Non-pigmented ciliary epithelial cell (primary cell): Measurements from ENCODE around the gene SETD6.

ENCODE experiments used
- DNase-seq: peaks from one replicate; pipeline ENCODE4 v3.0.0-alpha.2; 2010; ENCODE audit warnings: low read depth

The SETD6 gene

DNA sequence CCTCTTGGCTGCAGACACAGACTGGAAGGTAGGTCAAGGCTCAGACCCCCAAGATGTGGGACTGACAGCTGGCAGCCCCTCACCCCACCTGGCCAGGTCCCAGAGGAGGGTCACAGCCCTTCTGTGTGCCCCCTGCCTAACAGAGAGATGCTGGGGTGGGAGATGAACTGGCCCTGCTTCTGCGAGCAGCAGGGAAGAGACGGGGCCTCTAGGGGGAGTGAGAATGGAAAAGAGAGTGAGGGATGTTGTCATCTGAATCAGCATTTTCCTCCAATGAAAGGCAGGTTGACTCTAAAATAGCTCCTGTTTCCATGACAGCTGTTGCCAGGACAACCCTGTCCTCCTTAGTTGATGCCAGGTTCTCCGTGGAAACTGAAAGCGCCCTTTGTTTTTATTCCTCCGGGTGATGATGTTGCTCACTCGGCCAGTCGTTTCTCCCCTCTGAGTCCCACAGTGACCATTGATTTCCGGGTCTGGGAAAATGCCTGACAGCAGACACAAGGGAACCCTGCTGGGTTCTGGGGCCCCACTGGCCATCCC is 20.3 kb upstream of the SETD6 start:
- DNase-seq: peak; percentile 97

DNA sequence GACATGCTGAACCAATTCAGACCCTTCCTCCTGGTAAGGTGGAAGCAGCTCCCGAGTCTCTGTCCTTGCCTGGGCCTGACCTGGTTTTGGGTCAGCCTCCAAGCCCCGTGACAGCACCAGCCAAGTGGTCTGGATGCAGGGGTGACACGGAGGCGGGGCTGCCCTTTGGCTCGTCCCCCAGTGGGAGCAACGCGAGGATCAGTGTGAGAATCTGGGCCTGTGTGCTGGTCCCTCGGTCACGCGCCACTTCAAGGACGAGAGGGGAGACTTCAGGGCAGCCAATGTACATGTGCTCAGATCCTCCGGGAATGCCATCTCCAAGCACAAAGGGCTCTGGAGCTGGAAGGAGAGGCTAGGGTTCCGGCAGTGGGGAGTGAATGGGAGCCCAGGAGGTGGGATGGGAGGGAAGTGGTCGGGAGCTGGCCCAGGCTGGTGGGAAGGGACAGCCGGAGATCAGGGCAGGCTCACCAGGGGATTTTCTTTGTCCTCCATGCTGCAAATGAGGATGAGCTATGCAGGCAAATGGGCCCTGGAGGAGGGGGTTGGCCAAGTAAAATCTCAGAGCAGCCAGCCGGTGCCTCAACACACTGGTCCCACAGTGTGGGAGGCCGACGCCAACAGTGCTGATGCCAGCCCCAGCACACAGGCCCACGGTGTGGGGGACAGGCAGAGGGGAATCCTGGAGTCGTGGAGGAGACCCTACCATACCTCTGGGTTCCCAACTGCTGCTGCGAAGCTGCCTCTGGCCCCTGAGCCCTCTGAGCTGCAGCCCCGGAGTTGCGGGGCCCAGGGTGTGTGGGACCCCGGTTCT is 19.6 kb upstream of the SETD6 start:
- DNase-seq: no peak

DNA sequence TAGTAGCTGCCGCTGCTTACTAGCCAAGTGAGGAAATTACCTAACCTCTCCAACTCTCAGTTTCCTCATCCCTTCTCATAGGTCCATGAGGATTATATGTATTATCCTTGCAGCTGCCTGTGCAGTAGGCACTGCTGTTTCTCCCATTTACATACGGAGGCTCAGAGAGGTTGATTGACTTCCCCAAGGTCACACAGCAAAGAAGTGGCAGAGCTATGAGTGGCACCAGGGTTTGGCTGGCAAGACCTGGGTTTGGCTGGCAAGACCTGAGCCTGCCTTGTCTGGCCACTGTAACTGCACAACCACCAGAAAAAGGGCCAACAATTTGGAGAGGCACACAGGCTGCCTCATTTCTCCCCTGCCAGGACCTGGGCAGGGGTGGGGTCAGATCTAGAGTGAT is 17.8 kb upstream of the SETD6 start:
- DNase-seq: no peak

DNA sequence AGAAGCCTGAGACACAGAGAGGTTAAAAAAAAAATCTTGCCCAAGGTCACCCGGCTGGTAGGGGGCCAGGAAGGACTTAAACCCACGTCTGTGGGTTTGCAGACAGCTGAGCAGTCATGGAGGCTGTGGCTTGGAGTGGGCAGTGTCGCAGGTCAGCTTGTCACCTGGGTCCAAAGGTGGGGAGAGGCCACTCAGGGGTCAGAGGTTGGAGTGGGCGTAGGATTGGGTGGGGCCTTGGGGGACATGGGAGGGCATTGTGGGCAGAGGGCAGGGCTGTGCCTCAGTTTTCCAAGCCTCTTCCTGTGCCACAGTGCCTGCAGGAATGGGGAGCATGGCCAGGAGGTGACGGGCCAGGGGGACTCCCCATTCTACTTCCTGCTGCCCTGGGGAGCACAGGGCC is 17.4 kb upstream of the SETD6 start:
- no peak for DNase-seq

DNA sequence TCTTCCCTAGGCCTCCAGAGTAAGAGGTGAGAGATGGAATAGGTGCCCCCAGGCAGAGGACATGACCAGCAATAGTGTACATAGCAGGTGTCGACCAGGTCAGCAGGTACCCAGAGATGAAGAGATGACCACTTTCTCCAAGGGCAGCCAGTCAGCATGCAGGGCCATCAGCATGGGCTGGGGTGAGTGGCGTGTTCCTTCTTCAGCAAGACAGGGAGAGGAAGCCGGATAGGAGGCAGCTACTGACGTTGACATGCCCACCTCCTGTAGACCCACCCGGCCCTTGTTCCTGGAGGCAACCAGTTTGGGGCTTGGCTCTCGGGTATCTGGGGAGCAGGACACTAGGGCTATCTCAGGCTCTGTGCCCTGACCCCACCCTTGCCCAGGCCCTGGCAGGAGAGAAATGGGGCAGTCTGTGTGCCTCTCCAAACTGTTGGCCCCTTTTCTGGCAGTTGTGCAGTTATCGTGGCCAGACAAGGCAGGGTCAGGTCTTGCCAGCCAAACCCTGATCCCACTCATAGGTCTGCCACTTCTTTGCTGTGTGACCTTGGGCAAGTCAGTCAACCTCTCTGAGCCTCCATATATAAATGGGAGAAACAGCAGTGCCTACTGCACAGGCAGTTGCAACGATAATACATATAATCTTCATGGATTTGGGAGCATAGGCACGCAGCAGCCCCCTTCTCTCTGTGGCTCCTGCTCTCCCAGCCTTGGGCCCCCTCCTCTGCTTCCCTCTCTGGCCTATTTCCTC is 16.8 kb upstream of the SETD6 start:
- DNase-seq: no peak

DNA sequence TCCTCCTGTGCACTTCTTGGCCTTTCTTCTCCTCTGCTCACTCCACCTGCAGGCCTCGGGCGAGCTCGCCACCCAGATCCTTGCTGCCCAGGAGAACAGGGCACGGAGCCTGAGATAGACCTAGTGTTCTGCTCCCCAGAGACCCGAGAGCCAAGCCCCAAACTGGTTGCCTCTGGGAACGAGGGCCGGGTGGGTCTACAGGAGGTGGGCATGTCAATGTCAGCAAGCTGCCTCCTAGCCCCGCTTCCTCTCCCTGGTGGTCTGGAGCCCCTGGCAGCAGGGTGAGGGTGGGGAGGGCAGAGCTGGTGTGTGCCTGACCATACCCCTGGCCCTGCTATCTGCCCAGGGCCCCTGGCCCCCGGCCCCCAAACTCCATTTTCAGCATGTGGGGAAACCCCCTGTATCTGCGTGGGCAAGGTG is 16.2 kb upstream of the SETD6 start:
- DNase-seq: no peak

DNA sequence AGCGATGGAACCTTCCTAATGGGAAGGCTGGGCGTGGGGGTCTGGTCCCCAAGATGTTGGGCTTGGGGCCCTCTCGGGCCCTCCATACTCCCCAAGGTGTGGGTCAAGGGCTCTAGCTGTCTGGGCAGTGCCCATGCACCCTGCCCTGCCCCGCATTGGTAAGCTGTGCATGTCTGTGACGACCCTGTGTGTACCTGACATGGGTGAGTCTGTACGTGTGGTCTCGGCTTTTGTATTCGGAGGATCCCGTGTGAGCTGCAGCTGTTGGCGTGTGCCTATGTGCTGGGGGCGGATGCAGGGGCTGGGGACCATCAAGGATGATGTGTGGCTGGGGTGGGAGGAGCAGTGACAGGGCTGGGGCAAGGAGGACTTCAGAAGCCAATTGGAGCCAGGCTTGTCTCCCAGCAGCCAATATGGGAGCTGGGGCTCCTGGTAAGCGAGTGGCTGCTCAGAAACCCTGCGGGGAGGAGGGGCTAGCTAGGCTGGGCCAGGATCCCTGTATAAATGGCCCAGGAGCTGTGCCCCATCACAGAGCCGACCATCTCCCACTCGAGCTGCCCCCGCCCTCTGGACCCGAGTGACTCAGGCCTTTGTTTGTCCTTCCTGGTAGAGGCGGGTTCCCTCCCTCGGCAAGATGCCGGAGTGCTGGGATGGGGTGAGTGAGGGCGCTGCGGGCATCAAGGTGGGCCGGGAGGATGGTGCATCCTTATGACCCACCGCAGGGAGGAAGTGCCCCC is 15.5 kb upstream of the SETD6 start, which contains the start of gene NDRG4:
NDRG4 (plus strand) TSS at position 529 of the 737 bp plus-strand sequence; CDS start at position 635, 106 bp downstream.
- DNase-seq: peak; percentile 55

DNA sequence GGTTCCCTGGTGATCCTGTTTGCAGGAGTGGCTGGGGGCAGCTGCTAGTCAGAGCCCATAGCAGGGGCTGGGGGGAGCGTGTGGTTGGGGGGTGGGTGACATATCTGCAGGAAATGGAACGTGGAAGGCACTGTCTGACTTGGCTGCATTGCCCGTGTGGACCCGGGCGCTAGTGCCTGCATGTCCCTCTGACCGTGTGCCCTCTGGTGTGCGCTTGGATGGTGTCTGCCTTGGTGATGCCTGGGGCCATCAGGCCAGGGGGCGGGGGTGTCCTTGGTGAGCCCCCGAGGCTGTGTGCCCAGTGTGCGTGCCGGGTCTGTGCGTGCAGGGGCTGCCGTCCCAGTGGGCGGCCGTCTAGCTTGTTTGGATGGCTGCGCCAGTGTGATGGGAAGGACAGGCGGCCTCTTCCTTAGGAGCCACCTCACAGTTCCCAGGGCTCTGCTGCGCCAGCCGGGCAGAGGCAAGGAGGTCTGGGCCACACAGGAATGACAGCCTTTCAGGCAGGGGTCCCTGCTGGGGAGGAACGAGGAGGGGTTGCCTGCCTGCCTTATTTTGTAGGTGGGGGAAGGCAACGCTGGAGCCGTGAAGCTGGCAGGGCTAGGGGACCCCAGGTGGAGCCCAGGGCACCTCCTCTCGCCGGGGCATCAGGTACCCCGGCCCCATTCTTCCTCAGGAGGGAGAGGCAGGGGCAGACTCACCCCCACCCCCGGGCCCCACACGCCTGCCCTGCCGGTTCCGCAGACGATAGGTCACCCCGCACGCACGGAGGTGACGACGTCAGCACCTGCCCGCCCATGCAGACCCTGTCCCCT is 14.7 kb upstream of the SETD6 start:
- no peak for DNase-seq

DNA sequence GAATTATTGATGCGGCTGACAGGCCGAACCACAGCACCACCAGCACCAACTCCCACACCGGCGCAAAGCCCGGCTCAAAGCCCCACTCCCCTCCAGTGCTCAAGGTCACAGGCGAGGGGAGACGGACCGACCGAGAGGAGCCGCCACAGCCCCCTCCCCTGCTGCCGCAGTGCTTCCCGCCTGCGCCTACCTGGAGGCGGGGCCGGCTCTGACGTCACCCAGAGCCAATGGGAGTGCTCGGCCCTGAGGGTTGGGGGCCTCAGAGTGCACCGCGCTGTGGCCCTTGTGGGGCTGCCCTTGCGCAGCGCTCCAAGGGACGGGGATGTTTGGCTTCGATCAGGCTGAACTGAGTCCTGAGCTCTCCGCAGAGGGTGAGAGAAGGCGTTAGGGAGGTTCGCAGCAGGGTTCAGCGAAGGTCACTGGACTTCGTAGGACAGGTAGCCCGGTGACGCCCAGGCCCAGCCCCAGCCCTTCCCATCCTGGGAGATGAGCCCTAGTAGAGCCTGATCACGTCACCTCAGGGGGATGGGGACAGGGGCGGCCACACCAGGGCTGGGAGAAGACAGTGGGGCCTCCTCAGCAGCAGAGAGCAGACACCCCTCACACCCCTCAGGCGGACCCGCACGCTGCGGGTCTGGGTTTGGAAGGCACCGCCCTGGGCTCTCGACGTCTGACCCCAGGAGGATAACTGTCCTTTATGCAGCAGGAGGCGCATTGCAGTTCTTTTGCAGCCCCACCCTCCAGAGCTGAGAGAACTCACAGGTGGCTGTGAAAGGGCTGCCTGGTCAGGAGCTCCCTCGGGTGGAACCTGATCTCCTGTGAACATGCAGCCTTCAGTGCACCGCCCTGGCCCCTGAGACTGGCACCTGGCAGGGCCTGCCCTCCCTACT is 13.8 kb upstream of the SETD6 start:
- DNase-seq: no peak

DNA sequence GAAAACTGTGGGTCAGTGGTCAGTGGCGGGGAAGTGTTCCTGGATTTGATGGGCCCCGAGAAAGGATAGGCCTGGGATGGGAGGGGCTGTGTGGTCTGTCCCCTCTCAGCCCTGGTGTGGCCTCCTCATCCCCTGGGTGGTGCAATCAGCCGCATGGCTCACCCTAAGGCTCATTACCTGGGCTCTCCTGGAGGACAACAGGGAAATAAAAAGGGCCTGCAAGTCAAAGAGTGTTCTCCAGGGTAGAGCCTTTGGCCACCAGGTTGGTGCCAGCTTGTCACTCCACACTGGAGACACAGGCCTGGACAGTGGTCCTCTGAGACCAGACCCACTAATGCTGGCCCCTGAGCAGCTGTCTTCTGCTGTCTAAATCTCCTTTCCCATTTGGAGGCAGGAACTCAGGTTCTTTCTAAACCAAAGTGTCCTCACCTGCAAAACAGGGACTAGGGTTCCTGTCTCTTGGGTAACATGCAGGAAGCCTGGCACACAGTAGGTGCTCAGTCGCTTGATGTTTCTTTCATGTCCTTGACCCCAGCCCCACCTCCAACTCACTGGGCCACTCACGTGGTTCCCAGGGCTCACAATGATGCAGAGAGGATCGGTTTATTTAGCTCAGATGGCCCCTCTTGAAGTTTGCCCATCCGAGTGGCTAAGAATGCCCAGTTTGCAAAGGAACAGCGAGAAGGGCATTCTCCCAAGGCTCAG is 12.9 kb upstream of the SETD6 start:
- no peak for DNase-seq

DNA sequence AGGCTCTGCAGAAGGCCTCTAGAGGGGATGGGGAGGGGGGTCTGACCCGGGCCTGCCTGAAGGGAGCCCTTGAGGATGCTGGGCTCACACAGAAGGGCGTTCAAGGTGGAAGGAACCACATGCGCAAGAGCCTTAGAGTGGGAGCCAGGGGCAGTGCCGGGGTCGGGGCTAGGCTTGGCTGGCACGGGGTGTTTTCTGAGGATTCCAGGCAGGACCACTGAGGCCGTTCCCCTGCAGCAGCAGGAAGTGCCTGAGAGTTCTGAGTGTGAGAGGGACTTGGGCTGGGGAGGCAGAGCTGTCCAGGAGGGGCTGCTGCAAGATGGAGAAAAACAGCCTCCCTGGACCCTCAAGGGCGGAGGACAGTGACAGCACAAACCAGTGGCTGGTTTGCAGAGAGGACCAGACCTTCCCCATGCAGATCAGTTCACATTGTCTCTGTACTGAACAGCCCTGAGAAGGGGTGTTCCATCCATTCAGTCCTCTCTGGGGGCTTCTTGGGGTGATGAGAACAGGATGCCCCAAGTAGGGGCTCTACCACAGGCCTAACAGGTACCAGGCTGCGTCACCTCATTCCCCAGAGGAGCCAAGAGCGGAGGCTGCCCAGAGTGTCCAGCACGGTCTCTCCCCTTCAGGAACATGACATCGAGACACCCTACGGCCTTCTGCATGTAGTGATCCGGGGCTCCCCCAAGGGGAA is 12.0 kb upstream of the SETD6 start:
- no peak for DNase-seq

DNA sequence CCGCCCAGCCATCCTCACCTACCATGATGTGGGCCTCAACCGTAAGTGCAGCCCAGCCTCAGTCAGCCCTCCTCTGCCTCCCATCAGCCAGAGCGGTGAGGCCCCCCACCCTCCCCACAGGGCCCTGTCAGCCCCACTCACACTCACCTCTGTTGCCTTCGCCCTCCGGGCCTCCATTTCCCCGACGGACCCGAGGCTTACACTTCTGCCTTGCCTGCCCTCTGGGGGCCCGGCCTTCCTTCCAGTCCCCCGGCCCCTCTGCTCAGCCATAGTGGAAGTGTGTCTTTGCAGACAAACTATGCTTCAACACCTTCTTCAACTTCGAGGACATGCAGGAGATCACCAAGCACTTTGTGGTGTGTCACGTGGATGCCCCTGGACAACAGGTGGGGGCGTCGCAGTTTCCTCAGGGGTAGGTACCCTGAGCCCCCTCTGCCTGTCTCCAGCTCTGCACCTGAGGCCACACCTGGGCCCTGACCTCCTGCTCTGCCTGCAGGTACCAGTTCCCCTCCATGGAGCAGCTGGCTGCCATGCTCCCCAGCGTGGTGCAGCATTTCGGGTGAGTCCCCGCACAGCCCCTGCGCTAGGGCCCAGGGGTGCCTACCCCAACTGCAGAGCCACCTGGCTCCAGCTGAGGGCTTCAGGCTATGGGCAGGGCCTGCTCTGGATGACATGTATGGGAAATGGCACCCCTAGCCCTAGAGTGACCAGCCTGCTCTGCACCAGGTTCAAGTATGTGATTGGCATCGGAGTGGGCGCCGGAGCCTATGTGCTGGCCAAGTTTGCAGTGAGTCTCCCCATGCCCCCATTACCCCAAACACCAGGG is 11.2 kb upstream of the SETD6 start:
- no peak for DNase-seq

DNA sequence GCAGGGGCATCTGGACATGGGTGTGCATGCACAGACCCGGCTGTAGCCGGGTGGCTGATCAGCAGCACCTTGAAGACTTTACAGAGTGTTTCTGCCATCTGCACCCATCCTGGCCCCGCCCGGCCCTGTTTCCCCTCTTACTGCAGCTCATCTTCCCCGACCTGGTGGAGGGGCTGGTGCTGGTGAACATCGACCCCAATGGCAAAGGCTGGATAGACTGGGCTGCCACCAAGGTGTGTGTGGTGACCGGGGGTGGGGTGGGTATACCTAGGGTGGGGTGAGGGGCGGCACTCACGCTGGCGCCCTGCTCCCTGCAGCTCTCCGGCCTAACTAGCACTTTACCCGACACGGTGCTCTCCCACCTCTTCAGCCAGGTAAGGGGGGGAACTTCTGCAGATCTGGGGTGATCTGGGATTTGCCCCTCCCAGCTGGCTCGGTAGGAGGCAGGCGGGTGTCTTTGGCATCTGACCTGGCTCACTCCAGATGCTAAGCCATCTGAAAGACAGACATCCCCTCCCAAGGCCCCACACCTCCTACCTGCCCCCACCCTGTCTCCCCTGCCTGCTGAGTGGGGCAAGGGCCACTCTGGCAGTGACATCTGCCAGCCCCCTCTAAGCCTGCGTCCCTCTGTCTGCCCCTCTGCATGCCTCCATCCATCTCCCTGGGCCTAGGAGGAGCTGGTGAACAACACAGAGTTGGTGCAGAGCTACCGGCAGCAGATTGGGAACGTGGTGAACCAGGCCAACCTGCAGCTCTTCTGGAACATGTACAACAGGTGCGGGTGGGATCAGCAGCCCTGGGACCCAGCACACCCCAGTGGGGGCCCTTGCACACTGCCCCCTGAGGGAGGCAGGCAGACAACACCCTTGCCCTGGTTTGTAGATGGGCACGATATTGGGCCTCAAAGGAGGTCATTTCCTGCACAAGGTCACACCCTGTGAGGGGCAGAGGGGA is 8.8 kb upstream of the SETD6 start:
- no peak for DNase-seq

DNA sequence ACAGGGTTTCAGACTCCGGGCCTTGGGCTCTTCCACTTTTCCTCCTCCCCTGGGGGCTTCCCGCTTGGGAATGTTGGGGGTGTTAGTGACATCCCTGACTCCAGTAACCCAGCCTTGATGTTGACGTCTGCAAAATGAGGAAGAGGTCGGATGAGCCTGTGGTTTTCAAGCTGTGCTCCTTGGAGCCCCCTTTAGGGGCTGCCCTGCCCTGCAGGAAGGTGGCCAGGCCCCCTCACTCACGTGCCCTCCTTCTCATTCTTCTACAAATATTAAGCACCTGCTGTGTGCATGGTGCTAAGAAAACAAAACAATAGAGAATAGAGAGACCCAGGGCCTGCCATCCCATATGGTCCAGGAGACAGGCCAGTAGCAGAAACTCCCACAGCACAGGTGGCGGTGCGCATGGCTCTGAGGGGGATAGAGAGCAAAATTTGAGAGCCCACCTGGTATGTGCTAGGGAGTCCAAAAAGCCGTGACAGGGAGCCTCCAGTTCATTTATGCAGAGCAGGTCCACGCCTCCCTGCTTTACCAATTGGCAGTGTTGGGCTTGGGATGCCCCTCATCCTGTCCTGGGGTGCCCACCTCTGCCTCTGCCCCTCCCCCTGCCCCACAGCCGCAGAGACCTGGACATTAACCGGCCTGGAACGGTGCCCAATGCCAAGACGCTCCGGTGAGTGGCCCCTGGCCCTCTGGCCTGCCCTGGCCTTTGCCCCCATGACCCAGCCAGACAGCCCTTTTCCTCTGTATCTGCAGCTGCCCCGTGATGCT is 7.9 kb upstream of the SETD6 start:
- no peak for DNase-seq

DNA sequence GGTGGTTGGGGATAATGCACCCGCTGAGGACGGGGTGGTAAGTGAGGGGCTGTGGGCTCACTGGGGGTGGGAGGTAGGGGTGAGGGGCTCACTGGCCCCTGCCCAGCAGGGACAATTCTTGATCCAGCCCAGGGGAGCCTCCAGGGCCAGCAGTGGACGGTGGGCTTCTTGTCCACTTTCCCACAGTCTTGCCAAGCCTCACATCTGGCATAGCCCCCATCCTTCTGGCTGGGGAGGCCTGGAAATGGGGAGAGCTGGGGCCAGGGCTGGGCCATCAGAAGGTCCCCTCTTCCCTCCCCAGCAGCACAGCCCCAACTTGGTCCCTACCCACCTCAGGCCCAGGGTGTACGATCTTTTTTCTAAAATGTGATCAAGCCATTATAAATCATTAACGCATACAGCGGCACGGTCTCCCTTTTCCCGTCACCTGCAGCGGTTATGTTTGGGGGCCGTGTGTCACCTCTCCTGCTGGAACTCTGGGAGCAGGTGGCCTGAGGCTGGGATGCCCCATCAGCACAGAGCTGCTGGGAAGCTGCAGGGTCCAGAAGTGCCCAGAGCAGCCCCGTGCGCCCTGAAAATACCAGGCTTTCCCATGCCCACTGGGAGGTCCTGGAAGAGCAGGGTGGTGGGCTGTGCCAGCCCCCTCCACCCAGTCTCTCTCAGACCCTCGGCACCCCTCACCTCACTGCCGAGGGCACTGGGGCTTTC is 7.2 kb upstream of the SETD6 start:
- DNase-seq: no peak
